K562 (cell line): ENCODE data around the gene RIOK3. TPM values are rescaled to one million over a fixed set of nuclear protein-coding genes. Genes with fewer than 3 reads are reported as not detected.

ENCODE experiments used
- EGR1 ChIP-seq: fragments of 450-650 bp; conservative IDR thresholded peaks from 2 replicates; pipeline ENCODE4 v1.6.1; 2017; ENCODE audit warnings: mild to moderate bottlenecking
- MED1 ChIP-seq: sonication (generic); formaldehyde crosslinking; IDR thresholded peaks from 2 replicates; pipeline ENCODE4 v1.8.1; 2023; ENCODE audit warnings: missing genetic modification reagents, borderline replicate concordance
- NR2F6 ChIP-seq: fragments of 450-650 bp; formaldehyde crosslinking; IDR thresholded peaks from 2 replicates; pipeline ENCODE4 v1.4.0; 2020; ENCODE audit warnings: mild to moderate bottlenecking
- PCBP1 ChIP-seq: fragments of 200-400 bp; formaldehyde crosslinking; IDR thresholded peaks from 2 replicates; pipeline ENCODE4 v1.6.1; 2018; ENCODE audit warnings: mild to moderate bottlenecking, low read depth, low read length; ENCODE audit not compliant: poor library complexity, severe bottlenecking
- RBM34 ChIP-seq: fragments of 200-400 bp; formaldehyde crosslinking; IDR thresholded peaks from 2 replicates; pipeline ENCODE4 v1.6.1; 2018; ENCODE audit warnings: low read length, borderline replicate concordance; ENCODE audit not compliant: insufficient read depth
- SIX5 ChIP-seq, 2 experiments: IDR thresholded peaks; 2 replicates each; pipeline ENCODE4 v1.6.1; 2011; ENCODE audit warnings: low read length in 2 of 2, borderline replicate concordance in 1 of 2, low read depth in 1 of 2, mild to moderate bottlenecking in 1 of 2, moderate library complexity in 1 of 2; ENCODE audit not compliant: insufficient read depth in 1 of 2
- SREBF1 ChIP-seq: fragments of 150-350 bp; IDR thresholded peaks from 2 replicates; pipeline ENCODE4 v1.6.1; 2014; ENCODE audit warnings: antibody characterized with exemption, low read depth, low read length, borderline replicate concordance
- THRAP3 ChIP-seq: fragments of 450-650 bp; IDR thresholded peaks from 2 replicates; pipeline ENCODE4 v1.6.1; 2016; ENCODE audit warnings: mild to moderate bottlenecking, inconsistent platforms, borderline replicate concordance
- TRIM24 ChIP-seq, 2 experiments: fragments of 450-650 bp; IDR thresholded peaks; 2 replicates each; pipeline ENCODE4 v1.6.1; 2016
- ZFP30 ChIP-seq: fragments of 250-450 bp; sonication (Bioruptor Pico); IDR thresholded peaks from 2 replicates; pipeline ENCODE4 v1.8.0; 2022; ENCODE audit warnings: moderate library complexity, mild to moderate bottlenecking, inconsistent platforms, borderline replicate concordance
- ZNF165 ChIP-seq: fragments of 250-450 bp; sonication (Bioruptor Pico); IDR thresholded peaks from 2 replicates; pipeline ENCODE4 v1.4.0; 2020; ENCODE audit warnings: borderline replicate concordance
- ZNF212 ChIP-seq: fragments of 450-650 bp; formaldehyde crosslinking; IDR thresholded peaks from 2 replicates; pipeline ENCODE4 v1.4.0; 2020; ENCODE audit warnings: mild to moderate bottlenecking
- ZNF24 ChIP-seq: fragments of 450-650 bp; IDR thresholded peaks from 2 replicates; pipeline ENCODE4 v1.6.1; 2016
- ZNF76 ChIP-seq: fragments of 250-450 bp; sonication (Bioruptor Pico); IDR thresholded peaks from 2 replicates; pipeline ENCODE4 v1.4.0; 2020; ENCODE audit warnings: mild to moderate bottlenecking, moderate library complexity, borderline replicate concordance
- polyA plus RNA-seq, 8 experiments: library from polyadenylated mRNA; depleted of rRNA in 4 of 8; stranded (reverse) in 5 of 8; unstranded in 3 of 8; fragments of >200 nt; fragmentation: Nextera tagmentation in 2 of 8; fragmentation: Illumina TruSeq in 1 of 8; extraction: Ambion mirVana in 2 of 8; extraction: Trizol in 1 of 8; gene quantifications; 2 replicates each; pipeline versions ENCODE4 v1.2.1 to v1.2.3, GENCODE V29; 2011 to 2014; ENCODE audit warnings: inconsistent platforms in 1 of 8, missing spikeins in 1 of 8
- total RNA-seq, 7 experiments: library from RNA; depleted of rRNA in 6 of 7; stranded (reverse); fragments of >200 nt in 6 of 7; fragmentation: Illumina TruSeq in 2 of 7; extraction: Trizol in 2 of 7; gene quantifications; 2 replicates each; pipeline versions ENCODE4 v1.2.1 to v1.2.3, GENCODE V29; 2011 to 2021; ENCODE audit warnings: low replicate concordance in 1 of 7
- TF ChIP-seq, protein P1 (sequence below): IDR thresholded peaks from 2 replicates; pipeline ENCODE4 v1.6.1; 2016; ENCODE audit warnings: missing genetic modification characterization, missing compliant biosample characterization
- TF ChIP-seq, protein P2 (sequence below), 2 experiments: fragments of 450-650 bp; IDR thresholded peaks; 2 replicates each; pipeline ENCODE4 v1.6.1; 2016
- TF ChIP-seq, protein P3 (sequence below), 3 experiments: fragments of 200-800 bp in 1 of 3; fragments of 250-450 bp in 1 of 3; fragments of 450-650 bp in 1 of 3; sonication (Bioruptor Pico) in 1 of 3; sonication (Bioruptor generic) in 1 of 3; formaldehyde crosslinking in 1 of 3; IDR thresholded peaks; 2 replicates each; pipeline versions ENCODE4 v1.6.1 to v1.8.0; 2016 to 2022; ENCODE audit warnings: mild to moderate bottlenecking in 2 of 3, missing genetic modification characterization in 2 of 3, missing compliant biosample characterization in 1 of 3, moderate library complexity in 1 of 3
- TF ChIP-seq, protein P4 (sequence below): fragments of 250-450 bp; sonication (Bioruptor Pico); IDR thresholded peaks from 2 replicates; pipeline ENCODE4 v1.8.0; 2021; ENCODE audit warnings: borderline replicate concordance, mild to moderate bottlenecking, moderate library complexity; ENCODE audit not compliant: poor library complexity, severe bottlenecking

The RIOK3 gene
- total and polyA plus RNA-seq, 9 of the 15 experiments (the other 6 are each of a cell fraction or from before 2014, with no cell fraction given): 21.4 to 89.5 (median 62.9) TPM

DNA sequence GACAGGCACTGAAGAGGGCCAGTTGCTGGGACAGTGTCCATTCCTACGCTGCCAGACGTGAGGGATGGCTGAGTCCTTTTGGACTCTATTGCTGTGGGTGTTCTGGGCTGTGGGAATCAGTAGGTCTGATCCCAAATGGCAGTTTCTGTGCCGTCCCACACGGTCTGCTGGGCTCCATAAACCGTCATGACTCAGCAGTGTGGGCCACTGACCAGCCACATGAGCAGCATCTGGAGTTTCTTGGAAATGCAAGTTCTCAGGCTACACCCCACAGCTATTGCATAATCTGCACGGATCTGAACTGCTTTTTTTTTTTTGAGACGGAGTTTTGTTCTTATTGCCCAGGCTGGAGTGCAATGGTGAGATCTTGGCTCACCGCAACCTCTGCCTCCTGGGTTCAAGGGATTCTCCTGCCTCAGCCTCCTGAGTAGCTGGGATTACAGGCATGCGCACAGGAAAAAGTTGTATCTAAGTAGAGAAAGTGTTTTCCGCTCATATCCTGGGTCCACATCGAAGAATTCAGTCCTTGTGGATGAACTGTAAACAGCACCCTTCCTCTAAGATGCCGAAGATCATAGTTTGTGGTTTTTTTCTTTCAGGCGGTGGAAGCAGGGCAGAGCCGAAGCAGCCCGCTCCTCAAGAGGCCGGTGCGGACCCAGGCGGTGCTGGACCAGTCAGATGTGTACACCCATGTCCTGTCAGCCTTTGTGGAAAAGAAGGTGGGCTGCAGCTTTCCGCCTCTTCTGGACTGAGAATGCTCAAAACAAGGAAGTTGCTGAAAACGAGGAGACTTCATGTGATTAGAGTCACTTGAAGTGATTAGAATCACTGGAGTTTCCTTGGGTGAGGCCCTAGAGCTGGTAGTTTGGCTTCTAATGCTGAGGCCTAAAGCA lies 75.7 kb downstream of the RIOK3 start (continued):
- TF ChIP-seq THRAP3: no peak
- TF ChIP-seq SIX5 (IDR thresholded peaks at IDR 0.05; ENCODE audit: borderline replicate concordance in 1 of 2, insufficient read depth in 1 of 2, low read depth in 1 of 2, low read length in 2 of 2): no peak
- peak; percentile 85 to 90 for TF ChIP-seq TRIM24 (IDR thresholded peaks at IDR 0.05)
- 0 out of 2 replicates have a peak, but pooled peaks have one; percentile 16 for TF ChIP-seq EGR1
- TF ChIP-seq RBM34: no peak
- TF ChIP-seq, protein P1, sequence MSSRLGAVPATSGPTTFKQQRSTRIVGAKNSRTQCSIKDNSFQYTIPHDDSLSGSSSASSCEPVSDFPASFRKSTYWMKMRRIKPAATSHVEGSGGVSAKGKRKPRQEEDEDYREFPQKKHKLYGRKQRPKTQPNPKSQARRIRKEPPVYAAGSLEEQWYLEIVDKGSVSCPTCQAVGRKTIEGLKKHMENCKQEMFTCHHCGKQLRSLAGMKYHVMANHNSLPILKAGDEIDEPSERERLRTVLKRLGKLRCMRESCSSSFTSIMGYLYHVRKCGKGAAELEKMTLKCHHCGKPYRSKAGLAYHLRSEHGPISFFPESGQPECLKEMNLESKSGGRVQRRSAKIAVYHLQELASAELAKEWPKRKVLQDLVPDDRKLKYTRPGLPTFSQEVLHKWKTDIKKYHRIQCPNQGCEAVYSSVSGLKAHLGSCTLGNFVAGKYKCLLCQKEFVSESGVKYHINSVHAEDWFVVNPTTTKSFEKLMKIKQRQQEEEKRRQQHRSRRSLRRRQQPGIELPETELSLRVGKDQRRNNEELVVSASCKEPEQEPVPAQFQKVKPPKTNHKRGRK (tag): no peak
- no peak for TF ChIP-seq MED1 (CRISPR knock-in tag)
- TF ChIP-seq PCBP1: no peak
- no peak for TF ChIP-seq ZFP30 (CRISPR knock-in tag)
- TF ChIP-seq, protein P2, sequence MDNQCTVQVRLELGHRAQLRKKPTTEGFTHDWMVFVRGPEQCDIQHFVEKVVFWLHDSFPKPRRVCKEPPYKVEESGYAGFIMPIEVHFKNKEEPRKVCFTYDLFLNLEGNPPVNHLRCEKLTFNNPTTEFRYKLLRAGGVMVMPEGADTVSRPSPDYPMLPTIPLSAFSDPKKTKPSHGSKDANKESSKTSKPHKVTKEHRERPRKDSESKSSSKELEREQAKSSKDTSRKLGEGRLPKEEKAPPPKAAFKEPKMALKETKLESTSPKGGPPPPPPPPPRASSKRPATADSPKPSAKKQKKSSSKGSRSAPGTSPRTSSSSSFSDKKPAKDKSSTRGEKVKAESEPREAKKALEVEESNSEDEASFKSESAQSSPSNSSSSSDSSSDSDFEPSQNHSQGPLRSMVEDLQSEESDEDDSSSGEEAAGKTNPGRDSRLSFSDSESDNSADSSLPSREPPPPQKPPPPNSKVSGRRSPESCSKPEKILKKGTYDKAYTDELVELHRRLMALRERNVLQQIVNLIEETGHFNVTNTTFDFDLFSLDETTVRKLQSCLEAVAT (IDR thresholded peaks at IDR 0.05): peak; percentile 17 to 62; a peak in 1 of 4 replicates
- TF ChIP-seq ZNF76 (CRISPR knock-in tag): no peak
- no peak for TF ChIP-seq NR2F6 (CRISPR knock-in tag)
- TF ChIP-seq, protein P3, sequence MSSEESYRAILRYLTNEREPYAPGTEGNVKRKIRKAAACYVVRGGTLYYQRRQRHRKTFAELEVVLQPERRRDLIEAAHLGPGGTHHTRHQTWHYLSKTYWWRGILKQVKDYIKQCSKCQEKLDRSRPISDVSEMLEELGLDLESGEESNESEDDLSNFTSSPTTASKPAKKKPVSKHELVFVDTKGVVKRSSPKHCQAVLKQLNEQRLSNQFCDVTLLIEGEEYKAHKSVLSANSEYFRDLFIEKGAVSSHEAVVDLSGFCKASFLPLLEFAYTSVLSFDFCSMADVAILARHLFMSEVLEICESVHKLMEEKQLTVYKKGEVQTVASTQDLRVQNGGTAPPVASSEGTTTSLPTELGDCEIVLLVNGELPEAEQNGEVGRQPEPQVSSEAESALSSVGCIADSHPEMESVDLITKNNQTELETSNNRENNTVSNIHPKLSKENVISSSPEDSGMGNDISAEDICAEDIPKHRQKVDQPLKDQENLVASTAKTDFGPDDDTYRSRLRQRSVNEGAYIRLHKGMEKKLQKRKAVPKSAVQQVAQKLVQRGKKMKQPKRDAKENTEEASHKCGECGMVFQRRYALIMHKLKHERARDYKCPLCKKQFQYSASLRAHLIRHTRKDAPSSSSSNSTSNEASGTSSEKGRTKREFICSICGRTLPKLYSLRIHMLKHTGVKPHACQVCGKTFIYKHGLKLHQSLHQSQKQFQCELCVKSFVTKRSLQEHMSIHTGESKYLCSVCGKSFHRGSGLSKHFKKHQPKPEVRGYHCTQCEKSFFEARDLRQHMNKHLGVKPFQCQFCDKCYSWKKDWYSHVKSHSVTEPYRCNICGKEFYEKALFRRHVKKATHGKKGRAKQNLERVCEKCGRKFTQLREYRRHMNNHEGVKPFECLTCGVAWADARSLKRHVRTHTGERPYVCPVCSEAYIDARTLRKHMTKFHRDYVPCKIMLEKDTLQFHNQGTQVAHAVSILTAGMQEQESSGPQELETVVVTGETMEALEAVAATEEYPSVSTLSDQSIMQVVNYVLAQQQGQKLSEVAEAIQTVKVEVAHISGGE (CRISPR knock-in tag; IDR thresholded peaks at IDR 0.05): 0 out of 6 replicates have a peak, but pooled peaks of 1 of the 3 experiments have one; percentile 53
- TF ChIP-seq, protein P4, sequence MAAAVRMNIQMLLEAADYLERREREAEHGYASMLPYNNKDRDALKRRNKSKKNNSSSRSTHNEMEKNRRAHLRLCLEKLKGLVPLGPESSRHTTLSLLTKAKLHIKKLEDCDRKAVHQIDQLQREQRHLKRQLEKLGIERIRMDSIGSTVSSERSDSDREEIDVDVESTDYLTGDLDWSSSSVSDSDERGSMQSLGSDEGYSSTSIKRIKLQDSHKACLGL (CRISPR knock-in tag): no peak
- TF ChIP-seq ZNF165 (CRISPR knock-in tag): 0 out of 2 replicates have a peak, but pooled peaks have one; percentile 9
- peak; percentile 68 for TF ChIP-seq ZNF24
- TF ChIP-seq ZNF212 (CRISPR knock-in tag): no peak
- TF ChIP-seq SREBF1: no peak
